Brain microvascular endothelial cell (primary cell): ENCODE measurements around the gene CA10.

Experiments used
- DNase-seq: peaks from one replicate; pipeline ENCODE4 v3.0.0-alpha.2; 2020
- H3K27ac ChIP-seq: fragments of 250-450 bp; sonication (Bioruptor Pico); 2 replicates; pipeline ENCODE4 v1.5.1; 2020; ENCODE audit warnings: mild to moderate bottlenecking, moderate library complexity
- H3K27me3 ChIP-seq: fragments of 250-450 bp; sonication (Bioruptor Pico); replicated peaks from 2 replicates; pipeline ENCODE4 v1.5.1; 2020; ENCODE audit warnings: mild to moderate bottlenecking
- H3K36me3 ChIP-seq: fragments of 250-450 bp; sonication (Bioruptor Pico); replicated peaks from 2 replicates; pipeline ENCODE4 v1.5.1; 2020; ENCODE audit warnings: mild to moderate bottlenecking
- H3K4me3 ChIP-seq: 2 replicates; pipeline ENCODE4 v1.5.1; 2011; ENCODE audit warnings: low read depth, mild to moderate bottlenecking, control low read depth, low read length, moderate library complexity
- CTCF ChIP-seq: IDR thresholded peaks from 2 replicates; pipeline ENCODE4 v1.5.1; 2011; ENCODE audit warnings: low read depth, mild to moderate bottlenecking, moderate library complexity, low read length, control low read depth, inconsistent platforms; ENCODE audit errors: missing control alignments
- in situ Hi-C: cut with HindIII; loops from 2 replicates; pipeline ENCODE4 v1.10.0; 2017; ENCODE audit warnings: low sequenced_read_pairs, low pct_ligation_motif_present

The CA10 gene

GRCh38 chr17:51721730-51722129 is 436.8 kb downstream of the CA10 start:
- H3K27ac ChIP-seq, result no peak overlapping the region
- DNase-seq, result no peak
- H3K27me3 ChIP-seq, result no peaks in the 10 kb centered on the region
- in situ Hi-C loops, result no loop called here
- no peak for TF ChIP-seq CTCF
- H3K36me3 ChIP-seq, result no peaks in the 10 kb centered on the region
- H3K4me3 ChIP-seq, result no peak overlapping the region

GRCh38 chr17:51720439-51720838 is 438.1 kb downstream of the CA10 start:
- no peak for DNase-seq
- H3K27me3 ChIP-seq, result no peaks in the 10 kb centered on the region
- in situ Hi-C loops, result no loop called here

GRCh38 chr17:51718983-51719382 is 439.5 kb downstream of the CA10 start:
- in situ Hi-C loops, result no loop called here
- Histone ChIP-seq H3K27ac (no peak overlapping the region), H3K27me3 (no peaks in the 10 kb centered on the region), H3K4me3 (no peak overlapping the region), H3K36me3 (no peaks in the 10 kb centered on the region)
- no peak for TF ChIP-seq CTCF
- DNase-seq, result no peak

More at GRCh38 chr17:51720439-51720838, 438.1 kb downstream of the CA10 start:
- no peak overlapping the region for H3K4me3 ChIP-seq
- TF ChIP-seq CTCF, result no peak
- no peak overlapping the region for H3K27ac ChIP-seq
- no peaks in the 10 kb centered on the region for H3K36me3 ChIP-seq

GRCh38 chr17:51711581-51711980 is 446.9 kb downstream of the CA10 start:
- Histone ChIP-seq H3K27ac (no peak overlapping the region), H3K27me3 (no peaks in the 10 kb centered on the region), H3K4me3 (no peak overlapping the region), H3K36me3 (no peaks in the 10 kb centered on the region)
- in situ Hi-C loops, result no loop called here
- TF ChIP-seq CTCF, result no peak
- no peak for DNase-seq

GRCh38 chr17:51710634-51710979 is 447.9 kb downstream of the CA10 start:
- no peaks in the 10 kb centered on the region for H3K27me3 ChIP-seq
- H3K4me3 ChIP-seq, result no peak overlapping the region
- in situ Hi-C loops, result no loop called here
- H3K36me3 ChIP-seq, result no peaks in the 10 kb centered on the region
- no peak overlapping the region for H3K27ac ChIP-seq
- no peak for TF ChIP-seq CTCF
- DNase-seq, result no peak
